Measurements from ENCODE around the gene ST8SIA3.
"Not testable (repeated sequence)": the region's sequence is repeated elsewhere in the genome, so short reads cannot be mapped to it uniquely, and the experiment has no call there.

ST8SIA3 gene

DNA sequence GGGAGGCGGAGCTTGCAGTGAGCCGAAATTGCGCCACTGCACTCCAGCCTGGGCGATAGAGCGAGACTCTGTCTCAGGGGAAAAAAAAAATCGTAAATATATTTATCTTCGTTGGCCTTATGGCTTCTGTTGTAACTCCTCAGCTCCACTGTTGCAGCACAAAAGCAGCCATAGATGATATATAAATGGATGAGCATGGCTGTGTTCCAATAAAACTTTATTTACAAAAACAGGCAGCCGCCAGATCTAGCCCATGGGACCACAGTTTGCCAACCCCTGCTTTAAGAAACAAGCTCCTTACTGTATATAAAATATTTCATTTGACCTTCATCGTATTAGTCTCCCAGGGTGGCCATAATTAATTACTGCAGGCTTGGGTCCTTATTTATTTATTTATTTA is 20.1 kb downstream of the ST8SIA3 start:
- no peak for DNase-seq

GRCh38 chr18:57373017-57373416 is 20.7 kb downstream of the ST8SIA3 start:
- DNase-seq, result no peak

GRCh38 chr18:57376503-57376902 is 24.1 kb downstream of the ST8SIA3 start:
- no peak for DNase-seq

DNA sequence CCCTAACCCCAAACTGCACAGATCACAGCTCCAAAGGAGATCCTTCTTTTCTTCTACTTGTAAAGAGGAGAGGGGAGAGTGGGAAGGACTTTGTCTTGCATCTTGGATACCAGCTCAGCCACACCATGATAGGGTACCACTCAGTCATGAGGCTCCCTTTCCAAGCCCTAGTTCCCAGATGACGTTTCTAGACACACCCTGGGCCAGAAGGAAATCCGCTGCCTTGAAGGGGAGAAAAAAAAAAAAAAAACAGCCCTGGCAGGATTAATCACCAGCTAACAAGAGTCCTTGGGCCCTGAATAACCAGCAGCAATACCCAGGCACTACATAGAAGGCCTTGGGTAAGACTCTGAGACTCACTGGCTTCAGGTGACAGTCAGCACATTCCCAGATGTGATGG is 36.9 kb downstream of the ST8SIA3 start:
- DNase-seq, result no peak

- no peak for DNase-seq
Measured at GRCh38 chr18:57390044-57390443, 37.7 kb downstream of the ST8SIA3 start.

DNA sequence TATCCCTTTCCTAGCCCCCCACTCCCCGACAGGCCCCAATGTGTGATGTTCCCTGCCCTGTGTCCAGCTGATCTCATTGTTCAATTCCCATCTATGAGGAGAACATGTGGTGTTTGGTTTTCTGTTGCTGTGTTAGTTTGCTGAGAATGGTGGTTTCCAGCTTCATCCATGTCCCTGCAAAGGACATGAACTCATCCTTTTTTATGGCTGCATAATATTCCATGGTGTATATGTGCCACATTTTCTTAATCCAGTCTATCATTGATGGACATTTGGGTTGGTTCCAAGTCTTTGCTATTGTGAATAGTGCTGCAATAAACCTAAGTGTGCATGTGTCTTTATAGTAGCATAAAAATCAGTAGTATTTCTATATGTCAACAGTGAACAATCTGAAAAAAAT is 42.4 kb downstream of the ST8SIA3 start:
- DNase-seq, result not testable (repeated sequence)

DNA sequence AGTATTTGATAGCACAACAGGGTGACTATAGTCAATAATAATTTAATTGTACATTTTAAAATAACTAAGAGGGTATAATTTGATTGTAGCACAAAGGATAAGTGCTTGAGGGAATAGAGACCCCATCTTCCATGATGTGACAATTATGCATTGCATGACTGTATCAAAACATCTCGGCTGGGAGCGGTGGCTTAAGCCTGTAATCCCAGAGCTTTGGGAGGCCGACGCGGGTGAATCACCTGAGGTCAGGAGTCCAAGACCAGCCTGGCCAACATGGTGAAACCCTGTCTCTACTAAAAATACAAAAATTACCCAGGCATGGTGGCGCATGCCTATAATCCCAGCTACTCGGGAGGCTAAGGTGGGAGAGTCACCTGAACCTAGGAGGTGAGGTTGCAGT is 44.5 kb downstream of the ST8SIA3 start:
- DNase-seq, result not testable (repeated sequence)

- no peak for DNase-seq
Measured at GRCh38 chr18:57397440-57398132, 45.2 kb downstream of the ST8SIA3 start.

DNA sequence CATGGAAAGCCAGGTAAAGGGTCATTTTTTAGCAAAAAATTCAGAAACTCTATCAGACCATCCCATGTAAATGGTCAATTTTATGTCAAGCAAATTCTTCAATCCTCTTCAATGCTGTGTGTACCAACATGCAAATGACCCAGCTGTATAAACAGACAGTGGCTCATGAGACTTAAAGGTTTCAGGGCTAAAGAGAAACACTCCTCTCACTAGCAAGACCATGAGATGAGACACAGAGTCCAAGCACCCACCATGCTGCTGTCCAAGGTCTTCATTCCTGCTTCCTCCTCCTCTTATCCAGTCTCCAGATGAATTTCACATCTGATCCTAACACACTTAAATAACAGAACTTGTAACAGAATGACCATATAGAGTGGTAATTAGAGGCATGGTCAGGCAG is 52.0 kb downstream of the ST8SIA3 start:
- DNase-seq, result no peak

GRCh38 chr18:57409650-57410049 is 57.3 kb downstream of the ST8SIA3 start:
- DNase-seq, result no peak

GRCh38 chr18:57410749-57411148 is 58.4 kb downstream of the ST8SIA3 start:
- no peak for DNase-seq

- DNase-seq, result no peak
Measured at GRCh38 chr18:57416542-57416941, 64.2 kb downstream of the ST8SIA3 start.

Measured in NCI-H1092 (cell line).